H1 (cell line): ENCODE data around the gene BRSK2. TPM values are rescaled to one million over a fixed set of nuclear protein-coding genes. Genes with fewer than 3 reads are reported as not detected.

Experiments used
- CHD2 ChIP-seq: IDR thresholded peaks from 2 replicates; pipeline ENCODE4 v1.6.1; 2012; ENCODE audit warnings: low read length, improper control_type of control experiment
- TEAD4 ChIP-seq: IDR thresholded peaks from 2 replicates; pipeline ENCODE4 v1.6.1; 2012; ENCODE audit warnings: low read depth, low read length, inconsistent platforms, mixed read lengths
- polyA plus RNA-seq, 7 experiments: library from polyadenylated mRNA; depleted of rRNA in 3 of 7; stranded (reverse) in 5 of 7; unstranded in 2 of 7; fragments of >200 nt in 5 of 7; fragments of 200-250 nt in 2 of 7; gene quantifications; 1 replicate in 5 of 7; 2 replicates in 1 of 7; 4 replicates in 1 of 7; pipeline versions ENCODE4 v1.2.1 to v1.2.3, GENCODE V29; 2011 to 2013; ENCODE audit warnings: missing spikeins in 2 of 7, mixed read lengths in 2 of 7
- total RNA-seq: library from RNA; stranded (reverse); fragmentation: NEBNext Ultra II Directional; extraction: Animal tissue kit (Norgen Biotek cat#: 25700); gene quantifications from 2 replicates; pipeline ENCODE4 v1.2.1, GENCODE V29; 2021
- TF ChIP-seq, protein P1 (sequence below): fragments of 300-600 bp; sonication (generic); IDR thresholded peaks from 2 replicates; pipeline ENCODE4 v1.7.1; 2012; ENCODE audit warnings: low read length, moderate library complexity, mild to moderate bottlenecking, inconsistent platforms; ENCODE audit not compliant: insufficient replicate concordance
- TF ChIP-seq, protein P2 (sequence below): IDR thresholded peaks from 2 replicates; pipeline ENCODE4 v1.6.1; 2012; ENCODE audit warnings: low read length, inconsistent platforms

BRSK2 gene
- total and polyA plus RNA-seq, 2 of the 8 experiments (the other 6 are each of a cell fraction or from before 2014, with no cell fraction given): 17.3 to 27.1 TPM

DNA sequence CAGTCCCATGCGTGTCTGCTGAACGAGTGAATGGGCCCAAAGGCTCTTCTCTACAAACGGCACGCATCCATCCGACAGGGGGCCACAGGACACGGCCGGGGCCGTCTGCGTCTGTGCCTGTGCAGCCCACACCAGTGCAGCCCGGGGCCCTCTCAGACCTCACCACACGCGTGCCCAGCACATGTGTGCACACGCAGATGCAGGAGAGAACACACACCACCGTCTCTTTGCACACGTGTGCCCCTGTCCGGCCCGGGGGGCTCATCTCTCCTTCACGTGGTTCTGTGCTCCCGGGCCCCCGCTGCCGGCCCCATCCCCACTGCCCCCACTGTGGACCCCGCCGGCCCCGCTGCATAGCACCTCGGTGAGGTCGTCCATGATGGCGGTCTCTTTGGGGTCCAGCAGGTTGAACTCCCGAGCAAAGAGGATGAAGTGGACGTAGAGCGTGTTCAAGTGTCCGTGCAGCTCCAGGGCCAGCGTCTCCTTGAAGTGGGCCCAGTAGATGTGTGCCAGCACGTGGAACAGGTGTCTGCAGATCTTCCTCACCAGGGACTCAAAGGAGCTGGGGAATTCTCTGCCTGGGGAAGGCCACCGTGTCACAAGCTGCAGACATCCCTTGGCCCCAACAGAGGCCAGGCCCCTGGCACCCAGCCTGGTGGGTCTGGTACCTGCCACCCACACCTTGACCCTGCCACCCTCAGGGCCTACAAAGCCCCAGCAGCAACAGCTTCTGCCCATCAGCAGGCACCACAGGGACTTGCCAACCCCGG is 80.4 kb downstream of the BRSK2 start (continued):
- TF ChIP-seq, protein P1, sequence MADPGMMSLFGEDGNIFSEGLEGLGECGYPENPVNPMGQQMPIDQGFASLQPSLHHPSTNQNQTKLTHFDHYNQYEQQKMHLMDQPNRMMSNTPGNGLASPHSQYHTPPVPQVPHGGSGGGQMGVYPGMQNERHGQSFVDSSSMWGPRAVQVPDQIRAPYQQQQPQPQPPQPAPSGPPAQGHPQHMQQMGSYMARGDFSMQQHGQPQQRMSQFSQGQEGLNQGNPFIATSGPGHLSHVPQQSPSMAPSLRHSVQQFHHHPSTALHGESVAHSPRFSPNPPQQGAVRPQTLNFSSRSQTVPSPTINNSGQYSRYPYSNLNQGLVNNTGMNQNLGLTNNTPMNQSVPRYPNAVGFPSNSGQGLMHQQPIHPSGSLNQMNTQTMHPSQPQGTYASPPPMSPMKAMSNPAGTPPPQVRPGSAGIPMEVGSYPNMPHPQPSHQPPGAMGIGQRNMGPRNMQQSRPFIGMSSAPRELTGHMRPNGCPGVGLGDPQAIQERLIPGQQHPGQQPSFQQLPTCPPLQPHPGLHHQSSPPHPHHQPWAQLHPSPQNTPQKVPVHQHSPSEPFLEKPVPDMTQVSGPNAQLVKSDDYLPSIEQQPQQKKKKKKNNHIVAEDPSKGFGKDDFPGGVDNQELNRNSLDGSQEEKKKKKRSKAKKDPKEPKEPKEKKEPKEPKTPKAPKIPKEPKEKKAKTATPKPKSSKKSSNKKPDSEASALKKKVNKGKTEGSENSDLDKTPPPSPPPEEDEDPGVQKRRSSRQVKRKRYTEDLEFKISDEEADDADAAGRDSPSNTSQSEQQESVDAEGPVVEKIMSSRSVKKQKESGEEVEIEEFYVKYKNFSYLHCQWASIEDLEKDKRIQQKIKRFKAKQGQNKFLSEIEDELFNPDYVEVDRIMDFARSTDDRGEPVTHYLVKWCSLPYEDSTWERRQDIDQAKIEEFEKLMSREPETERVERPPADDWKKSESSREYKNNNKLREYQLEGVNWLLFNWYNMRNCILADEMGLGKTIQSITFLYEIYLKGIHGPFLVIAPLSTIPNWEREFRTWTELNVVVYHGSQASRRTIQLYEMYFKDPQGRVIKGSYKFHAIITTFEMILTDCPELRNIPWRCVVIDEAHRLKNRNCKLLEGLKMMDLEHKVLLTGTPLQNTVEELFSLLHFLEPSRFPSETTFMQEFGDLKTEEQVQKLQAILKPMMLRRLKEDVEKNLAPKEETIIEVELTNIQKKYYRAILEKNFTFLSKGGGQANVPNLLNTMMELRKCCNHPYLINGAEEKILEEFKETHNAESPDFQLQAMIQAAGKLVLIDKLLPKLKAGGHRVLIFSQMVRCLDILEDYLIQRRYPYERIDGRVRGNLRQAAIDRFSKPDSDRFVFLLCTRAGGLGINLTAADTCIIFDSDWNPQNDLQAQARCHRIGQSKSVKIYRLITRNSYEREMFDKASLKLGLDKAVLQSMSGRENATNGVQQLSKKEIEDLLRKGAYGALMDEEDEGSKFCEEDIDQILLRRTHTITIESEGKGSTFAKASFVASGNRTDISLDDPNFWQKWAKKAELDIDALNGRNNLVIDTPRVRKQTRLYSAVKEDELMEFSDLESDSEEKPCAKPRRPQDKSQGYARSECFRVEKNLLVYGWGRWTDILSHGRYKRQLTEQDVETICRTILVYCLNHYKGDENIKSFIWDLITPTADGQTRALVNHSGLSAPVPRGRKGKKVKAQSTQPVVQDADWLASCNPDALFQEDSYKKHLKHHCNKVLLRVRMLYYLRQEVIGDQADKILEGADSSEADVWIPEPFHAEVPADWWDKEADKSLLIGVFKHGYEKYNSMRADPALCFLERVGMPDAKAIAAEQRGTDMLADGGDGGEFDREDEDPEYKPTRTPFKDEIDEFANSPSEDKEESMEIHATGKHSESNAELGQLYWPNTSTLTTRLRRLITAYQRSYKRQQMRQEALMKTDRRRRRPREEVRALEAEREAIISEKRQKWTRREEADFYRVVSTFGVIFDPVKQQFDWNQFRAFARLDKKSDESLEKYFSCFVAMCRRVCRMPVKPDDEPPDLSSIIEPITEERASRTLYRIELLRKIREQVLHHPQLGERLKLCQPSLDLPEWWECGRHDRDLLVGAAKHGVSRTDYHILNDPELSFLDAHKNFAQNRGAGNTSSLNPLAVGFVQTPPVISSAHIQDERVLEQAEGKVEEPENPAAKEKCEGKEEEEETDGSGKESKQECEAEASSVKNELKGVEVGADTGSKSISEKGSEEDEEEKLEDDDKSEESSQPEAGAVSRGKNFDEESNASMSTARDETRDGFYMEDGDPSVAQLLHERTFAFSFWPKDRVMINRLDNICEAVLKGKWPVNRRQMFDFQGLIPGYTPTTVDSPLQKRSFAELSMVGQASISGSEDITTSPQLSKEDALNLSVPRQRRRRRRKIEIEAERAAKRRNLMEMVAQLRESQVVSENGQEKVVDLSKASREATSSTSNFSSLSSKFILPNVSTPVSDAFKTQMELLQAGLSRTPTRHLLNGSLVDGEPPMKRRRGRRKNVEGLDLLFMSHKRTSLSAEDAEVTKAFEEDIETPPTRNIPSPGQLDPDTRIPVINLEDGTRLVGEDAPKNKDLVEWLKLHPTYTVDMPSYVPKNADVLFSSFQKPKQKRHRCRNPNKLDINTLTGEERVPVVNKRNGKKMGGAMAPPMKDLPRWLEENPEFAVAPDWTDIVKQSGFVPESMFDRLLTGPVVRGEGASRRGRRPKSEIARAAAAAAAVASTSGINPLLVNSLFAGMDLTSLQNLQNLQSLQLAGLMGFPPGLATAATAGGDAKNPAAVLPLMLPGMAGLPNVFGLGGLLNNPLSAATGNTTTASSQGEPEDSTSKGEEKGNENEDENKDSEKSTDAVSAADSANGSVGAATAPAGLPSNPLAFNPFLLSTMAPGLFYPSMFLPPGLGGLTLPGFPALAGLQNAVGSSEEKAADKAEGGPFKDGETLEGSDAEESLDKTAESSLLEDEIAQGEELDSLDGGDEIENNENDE: no peak
- TF ChIP-seq, protein P2, sequence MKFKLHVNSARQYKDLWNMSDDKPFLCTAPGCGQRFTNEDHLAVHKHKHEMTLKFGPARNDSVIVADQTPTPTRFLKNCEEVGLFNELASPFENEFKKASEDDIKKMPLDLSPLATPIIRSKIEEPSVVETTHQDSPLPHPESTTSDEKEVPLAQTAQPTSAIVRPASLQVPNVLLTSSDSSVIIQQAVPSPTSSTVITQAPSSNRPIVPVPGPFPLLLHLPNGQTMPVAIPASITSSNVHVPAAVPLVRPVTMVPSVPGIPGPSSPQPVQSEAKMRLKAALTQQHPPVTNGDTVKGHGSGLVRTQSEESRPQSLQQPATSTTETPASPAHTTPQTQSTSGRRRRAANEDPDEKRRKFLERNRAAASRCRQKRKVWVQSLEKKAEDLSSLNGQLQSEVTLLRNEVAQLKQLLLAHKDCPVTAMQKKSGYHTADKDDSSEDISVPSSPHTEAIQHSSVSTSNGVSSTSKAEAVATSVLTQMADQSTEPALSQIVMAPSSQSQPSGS: no peak
- no peak for TF ChIP-seq TEAD4
- TF ChIP-seq CHD2: no peak
